Stromal cell of bone marrow (primary cell): ENCODE data around the gene TMEM176B.

Experiments used
- DNase-seq: peaks from one replicate; pipeline ENCODE4 v3.0.0-alpha.2; 2012; ENCODE audit warnings: low read depth

Gene TMEM176B

DNA sequence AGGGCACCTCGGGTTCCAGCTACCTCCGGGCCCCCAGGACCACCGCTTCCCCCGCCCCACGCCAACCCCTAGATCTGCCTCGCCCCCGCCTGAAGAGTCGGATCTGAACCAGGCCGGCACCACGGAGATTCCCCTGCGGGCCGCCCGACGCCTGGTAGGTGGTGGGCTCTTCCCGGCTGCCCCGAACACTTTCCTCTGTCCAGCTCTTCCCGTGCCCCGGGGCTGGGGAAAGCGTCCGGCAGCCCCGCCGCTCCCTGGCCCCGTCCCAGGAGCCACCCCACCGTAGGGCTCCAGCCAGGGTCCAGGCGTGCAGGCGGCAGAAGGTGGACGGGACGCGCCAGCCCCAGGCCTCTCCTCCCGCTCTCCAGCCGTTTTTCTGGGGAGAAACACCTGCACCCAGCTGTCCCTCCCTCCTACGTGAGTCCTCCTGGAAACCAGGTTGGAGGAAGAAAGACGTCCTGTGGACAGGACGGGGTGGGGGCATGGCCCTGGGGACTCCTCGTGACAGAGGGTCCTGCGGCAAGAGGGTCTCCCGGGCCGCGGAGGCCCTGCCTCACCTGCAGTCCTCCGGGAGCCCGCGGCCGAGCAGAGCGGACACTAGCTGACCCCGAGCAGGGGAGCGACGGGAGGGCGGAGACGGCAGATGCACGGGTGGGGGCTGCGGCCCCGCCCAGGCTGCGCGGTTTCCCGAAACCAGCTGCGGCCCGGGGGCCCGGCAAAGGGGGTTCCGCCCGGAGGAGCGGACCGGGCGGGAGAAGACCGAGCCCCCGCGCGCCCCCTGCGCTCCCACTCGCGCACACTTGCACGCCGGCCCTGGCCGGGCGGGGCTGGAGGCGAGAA, at the start of gene TMEM176B:
TSS of gene TMEM176B (minus strand) at position 624 of the 840 bp plus-strand sequence. CDS start 3,795 bp downstream, outside the sequence.
- DNase-seq, result no peak

GRCh38 chr7:150849204-150849775, 49.1 kb upstream of the TMEM176B start:
- no peak for DNase-seq

- DNase-seq, result no peak
Measured at GRCh38 chr7:150848561-150849115, 48.5 kb upstream of the TMEM176B start.

DNA sequence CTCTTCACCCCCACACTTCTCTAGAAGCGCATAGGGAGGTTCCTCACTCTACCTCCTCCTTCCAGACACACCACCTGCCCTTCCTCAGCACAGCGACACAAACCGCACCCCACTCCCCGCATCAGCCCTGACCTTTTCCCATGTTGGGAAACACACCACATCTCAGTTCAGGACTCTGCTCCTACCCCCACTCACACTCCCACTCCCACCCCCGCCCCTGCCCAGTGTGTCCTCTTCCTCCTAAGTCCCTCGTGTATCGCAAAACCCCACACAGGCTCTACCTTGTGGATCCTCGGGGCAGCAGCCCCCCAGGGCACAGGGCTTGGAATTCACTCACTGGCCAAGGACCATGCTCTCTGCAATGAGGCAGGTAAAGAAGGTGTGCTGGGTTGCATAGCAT, 47.9 kb upstream of the TMEM176B start:
- no peak for DNase-seq

DNA sequence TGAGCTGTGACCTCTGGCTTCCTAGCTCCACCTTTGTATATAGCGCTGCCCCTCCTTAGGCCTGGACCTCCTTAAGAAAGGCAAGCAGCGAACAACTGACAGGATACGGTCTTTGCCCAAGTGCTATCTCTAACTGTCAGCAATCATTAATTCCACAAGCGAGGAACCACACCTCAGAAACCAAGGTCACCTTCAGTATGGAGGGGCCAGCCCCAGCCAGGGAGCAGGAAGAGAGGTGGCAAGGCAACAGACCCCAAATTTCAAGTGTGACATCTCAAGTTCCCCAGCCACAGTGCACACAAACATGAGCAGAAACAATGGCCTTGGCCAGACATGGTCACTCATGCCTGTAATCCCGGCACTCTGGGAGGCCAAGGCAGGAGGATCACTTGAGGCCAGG, 47.4 kb upstream of the TMEM176B start:
- no peak for DNase-seq

DNA sequence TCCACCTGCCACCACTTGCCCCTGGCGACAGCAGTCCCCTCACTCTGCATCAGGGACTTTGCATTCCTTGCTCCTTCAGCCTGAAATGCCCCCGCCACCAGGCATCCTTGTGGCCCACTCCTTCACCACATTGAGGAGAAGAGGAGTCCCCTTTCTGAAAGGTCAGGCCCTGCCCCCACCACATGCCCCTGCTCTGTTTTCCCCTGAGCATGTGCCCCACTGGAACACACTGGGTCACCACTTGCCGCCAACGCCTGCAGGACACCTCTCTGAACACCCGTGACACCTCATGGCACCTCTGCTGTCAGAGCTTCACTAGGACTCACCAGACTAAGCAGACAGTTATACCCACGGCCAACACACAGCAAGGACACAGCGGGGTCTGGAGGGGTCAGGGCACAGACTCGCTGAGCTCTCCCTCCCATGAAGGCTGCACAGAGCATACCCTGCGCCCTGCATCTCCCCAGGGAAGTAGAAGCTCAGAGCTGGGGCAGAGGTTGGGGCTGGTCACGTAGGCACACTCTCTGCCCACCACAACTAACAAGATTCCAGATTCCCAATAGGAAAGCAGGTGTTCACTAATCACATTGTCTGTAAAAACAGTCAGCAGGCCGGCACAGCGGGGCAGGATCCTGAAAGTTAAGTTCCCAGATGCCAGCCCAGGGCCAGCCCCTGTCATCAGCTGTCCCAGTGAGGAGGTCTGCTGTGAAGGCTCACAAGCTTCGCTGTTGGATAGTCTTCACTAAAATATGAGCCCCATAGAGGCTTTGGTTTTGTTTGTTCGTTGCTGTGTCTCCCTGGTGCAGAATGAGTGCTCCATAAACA, 46.3 kb upstream of the TMEM176B start:
- DNase-seq, result no peak

DNA sequence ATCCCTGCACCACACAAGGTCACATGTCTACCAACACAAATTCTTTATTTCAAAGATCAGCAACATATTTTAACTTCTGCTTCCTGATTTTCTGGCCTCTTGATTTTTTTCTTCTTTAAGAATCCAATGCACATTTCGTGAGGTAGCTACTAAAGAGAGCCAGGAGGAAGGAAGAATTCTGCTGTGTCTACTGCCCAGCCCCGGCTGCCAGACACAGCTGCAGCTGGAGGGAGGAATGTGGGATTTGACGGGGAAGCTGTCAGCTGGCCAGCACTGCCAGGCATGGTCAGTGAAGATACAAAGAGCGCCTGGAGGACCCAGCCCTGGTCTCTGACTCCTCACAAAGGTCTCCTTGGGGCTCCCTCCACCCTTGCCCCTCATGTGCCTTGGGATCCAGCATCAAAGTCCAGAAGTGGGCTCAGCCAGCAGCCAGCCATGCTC, 45.3 kb upstream of the TMEM176B start:
- DNase-seq, result no peak

- DNase-seq, result no peak
Measured at GRCh38 chr7:150842716-150843115, 42.6 kb upstream of the TMEM176B start.

DNA sequence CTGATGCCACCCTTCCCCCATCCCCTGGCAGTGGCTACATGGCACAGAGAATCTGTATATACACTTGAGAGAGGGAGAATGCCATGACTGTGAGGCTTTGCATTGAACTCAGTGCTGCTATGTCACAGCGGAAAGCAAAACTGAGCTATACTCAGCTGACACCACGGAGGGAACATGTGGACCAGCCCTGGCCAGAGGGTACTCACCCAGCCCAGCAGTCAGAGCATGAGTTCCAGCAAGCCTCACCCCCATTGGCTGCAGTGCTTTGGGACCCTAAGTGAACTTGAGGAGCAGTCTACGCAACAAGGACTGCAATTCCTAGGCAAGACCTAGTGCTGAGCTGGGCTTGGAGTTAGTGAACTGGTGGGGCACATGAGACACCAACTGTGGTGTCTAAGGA, 41.9 kb upstream of the TMEM176B start:
- DNase-seq, result no peak

GRCh38 chr7:150838965-150839650, 38.9 kb upstream of the TMEM176B start:
- no peak for DNase-seq

DNA sequence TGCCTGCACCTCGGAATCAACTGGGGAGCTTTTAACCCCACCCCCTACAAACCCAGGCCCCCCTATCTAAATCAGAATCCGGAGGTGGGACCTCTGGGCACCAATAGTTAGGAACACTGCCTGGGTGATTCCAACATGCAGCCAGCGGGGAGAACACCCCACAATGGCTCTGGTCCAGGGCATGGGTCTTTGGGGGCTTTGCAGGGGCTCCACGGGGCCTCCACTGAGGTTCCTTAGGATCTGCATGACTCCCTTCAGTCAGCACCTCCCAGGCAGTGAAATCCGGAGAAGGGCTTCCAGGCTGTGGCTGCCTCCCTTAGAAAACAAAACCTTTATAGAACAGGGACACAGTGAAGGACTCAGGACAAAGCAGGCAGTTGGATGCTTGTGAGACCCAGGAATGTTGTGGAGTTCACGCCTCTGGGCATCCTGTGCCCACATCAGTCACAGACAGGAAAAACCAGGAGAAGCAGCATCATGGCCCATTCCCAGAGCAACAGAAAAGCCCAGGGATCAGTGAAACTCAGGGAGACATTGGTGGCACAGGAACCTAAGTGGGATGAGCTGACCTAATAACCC, 35.6 kb upstream of the TMEM176B start:
- no peak for DNase-seq

- no peak for DNase-seq
Measured at GRCh38 chr7:150835019-150835418, 34.9 kb upstream of the TMEM176B start.

DNA sequence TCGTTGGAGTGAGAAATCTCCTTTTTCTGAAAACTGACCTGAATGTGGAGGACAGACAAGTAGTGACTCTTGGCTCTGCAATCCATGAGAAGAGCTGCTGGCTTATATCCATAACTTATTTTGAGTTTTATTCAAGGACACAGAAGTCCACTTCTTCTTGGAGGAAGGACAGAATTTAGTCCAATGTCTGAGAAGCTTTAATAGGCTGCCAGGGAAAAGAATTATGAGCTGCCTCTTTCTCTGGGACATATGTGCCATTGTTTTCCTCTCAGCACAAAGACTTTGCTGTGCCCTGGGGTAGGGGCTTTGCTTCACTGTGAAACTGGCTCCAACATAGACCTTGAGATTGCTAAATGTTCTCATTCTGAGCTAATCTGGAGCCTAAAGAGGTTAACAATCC, 31.7 kb upstream of the TMEM176B start:
- DNase-seq, result no peak

DNA sequence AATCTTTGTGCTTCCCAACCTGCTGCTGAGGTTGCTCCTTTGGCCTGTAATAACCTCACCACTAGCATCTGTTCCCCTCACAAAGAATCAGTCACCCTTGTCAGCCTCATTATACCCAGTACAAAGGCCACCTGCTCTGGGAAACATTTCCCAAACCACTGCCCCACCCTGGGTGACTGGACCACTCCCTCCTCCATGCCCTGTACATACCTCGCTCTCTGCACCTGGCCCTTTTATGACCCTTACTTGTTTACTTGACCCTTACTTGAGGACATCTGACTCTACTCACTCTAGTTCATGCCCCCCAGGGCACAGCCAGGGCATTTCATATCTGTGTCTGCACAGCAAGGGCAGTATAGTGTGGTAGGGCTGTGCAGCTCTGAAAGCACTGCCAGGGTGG, 30.8 kb upstream of the TMEM176B start:
- DNase-seq, result no peak

- DNase-seq, result no peak
Measured at GRCh38 chr7:150829426-150829825, 29.3 kb upstream of the TMEM176B start.

GRCh38 chr7:150828384-150828783, 28.2 kb upstream of the TMEM176B start:
- no peak for DNase-seq

DNA sequence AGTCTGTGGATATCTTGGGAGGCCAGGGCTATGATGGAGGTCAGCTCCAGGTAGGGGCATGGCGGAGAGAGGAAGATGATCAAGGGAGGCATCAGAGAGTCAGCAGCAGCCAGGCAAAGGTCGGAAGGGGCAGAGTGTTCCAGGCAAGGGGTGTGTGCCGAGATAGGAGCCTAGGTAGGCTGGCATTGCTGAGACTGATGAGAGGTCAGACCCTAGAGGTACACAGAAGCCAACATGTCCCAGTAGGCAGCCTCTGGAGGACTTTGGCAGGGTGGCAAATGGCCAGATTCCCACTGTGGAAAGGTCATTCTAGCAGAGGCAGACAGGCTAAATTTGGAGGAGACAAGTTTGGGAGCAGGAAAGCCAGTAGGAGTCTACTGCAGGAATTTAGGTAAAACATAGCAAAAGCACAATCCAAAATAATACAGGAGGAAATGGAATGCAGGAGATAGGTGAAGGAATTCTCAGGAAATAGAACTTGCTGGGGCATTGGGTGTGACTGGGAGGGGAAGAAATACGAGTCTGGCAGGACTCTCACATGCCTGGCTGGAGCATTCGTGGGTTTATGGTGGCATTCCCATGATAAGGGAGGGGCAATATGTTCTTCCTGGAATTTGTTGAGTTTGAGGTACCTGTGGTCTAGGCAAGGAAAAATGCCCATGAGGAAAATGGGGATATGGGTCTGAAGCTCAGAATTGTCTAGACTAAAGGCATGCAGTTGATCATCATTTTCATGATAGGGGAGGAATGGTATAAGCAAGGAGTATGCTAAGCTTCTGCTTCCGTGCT, 26.1 kb upstream of the TMEM176B start:
- no peak for DNase-seq

- DNase-seq, result no peak
Measured at GRCh38 chr7:150824379-150825177, 24.4 kb upstream of the TMEM176B start.

DNA sequence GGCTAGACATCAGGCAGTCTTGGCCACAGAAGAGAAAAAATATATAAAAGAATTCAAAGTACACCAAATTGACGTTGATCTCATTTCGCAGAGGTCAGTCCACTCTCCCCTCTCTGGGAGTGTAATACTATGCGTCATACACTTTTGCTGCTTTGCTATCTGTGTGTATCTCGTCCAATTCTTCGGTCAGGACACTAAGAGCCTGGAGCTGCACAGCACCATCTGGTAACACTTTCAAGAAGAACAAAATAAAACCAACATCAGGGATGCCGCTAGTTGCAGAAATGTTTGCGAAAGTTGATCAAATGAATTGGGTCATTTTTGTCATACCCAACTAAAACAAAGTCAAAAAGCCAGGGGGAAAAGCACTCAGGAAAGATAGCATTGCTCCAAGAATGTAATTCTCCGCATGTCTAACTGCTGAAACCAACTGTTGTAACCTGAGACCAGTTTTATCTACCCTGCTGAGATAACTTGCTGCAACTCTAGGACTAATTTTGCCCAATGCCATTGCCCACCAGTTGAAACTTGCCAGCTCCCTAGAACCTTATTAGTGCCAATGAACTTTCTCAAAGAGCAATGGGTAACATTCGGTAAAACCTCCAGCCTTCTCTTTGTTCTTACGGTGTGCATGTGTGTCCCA, 23.4 kb upstream of the TMEM176B start:
- no peak for DNase-seq
